Right renal cortex interstitium (tissue), 3 donors: ENCODE measurements around the gene UGT3A1. TPM values are rescaled to one million over a fixed set of nuclear protein-coding genes. Genes with fewer than 3 reads are reported as not detected.

Experiments
- DNase-seq, 3 donors: peaks; one replicate each; pipeline ENCODE4 v3.0.0-alpha.2; 2013; ENCODE audit warnings: low read depth in 3 of 3, low spot score in 2 of 3
- polyA plus RNA-seq, 3 donors: library from polyadenylated mRNA; unstranded; fragments of 120-200 nt; gene quantifications; one replicate each; pipeline ENCODE4 v1.2.1, GENCODE V29; 2013; ENCODE audit not compliant: insufficient read length in 3 of 3

The UGT3A1 gene
- polyA plus RNA-seq, 3 donors: 102 to 125 (median 106) TPM

DNA sequence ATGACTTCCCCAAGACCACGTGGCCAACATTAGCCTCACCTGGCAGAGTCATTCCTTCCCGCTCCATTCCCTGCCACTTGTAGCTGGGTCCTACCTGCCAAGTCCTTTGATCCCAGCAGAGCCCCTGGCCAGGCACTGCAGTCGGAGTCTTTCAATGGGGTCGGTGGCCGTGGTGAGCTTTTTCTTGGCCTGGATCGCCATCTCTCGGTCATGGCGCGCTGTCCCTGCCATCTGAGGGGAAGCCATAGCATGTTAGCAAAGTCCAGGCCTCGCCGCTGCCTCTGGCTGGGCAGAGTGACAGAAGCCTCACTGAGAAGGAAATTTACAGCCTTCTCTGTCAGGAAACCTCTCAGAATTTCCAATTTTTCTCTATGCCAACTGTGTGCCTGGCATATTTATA, 70.3 kb downstream of the UGT3A1 start:
- DNase-seq: no peak

GRCh38 chr5:35919191-35919590, 72.0 kb downstream of the UGT3A1 start:
- no peak for DNase-seq

- DNase-seq: no peak
Measured at GRCh38 chr5:35908814-35909213, 82.4 kb downstream of the UGT3A1 start.

- no peak for DNase-seq
Measured at GRCh38 chr5:35908228-35908627, 83.0 kb downstream of the UGT3A1 start.

GRCh38 chr5:35904443-35905132, 86.6 kb downstream of the UGT3A1 start:
- no peak for DNase-seq

GRCh38 chr5:35903631-35904203, 87.5 kb downstream of the UGT3A1 start:
- DNase-seq: no peak

GRCh38 chr5:35902046-35902672, 89.0 kb downstream of the UGT3A1 start:
- no peak for DNase-seq

Other genes with a start within 250 kb of the UGT3A1 start
- under 1 TPM; 0.37 to 0.93 (median 0.60) TPM for gene IL7R, start 134.5 kb downstream of the UGT3A1 start, polyA plus RNA-seq
- gene CAPSL, start 52.8 kb downstream of the UGT3A1 start, polyA plus RNA-seq: 1 to 10 TPM; 5.3 to 8.2 (median 7.6) TPM
- 10 to 100 TPM; 10.2 to 15.8 (median 13.6) TPM for gene UGT3A2, start 75.5 kb upstream of the UGT3A1 start, polyA plus RNA-seq
- gene LMBRD2, start 160.5 kb upstream of the UGT3A1 start, polyA plus RNA-seq: 10 to 100 TPM; 17.7 to 20.7 (median 18.1) TPM
- 10 to 100 TPM; 41.4 to 45.0 (median 43.4) TPM for gene SKP2, start 160.7 kb upstream of the UGT3A1 start, polyA plus RNA-seq